SH-SY5Y (cell line): Measurements from ENCODE around the gene RARRES1.

ENCODE experiments used
- GATA2 ChIP-seq: IDR thresholded peaks from 2 replicates; pipeline ENCODE4 v1.6.1; 2011; ENCODE audit warnings: mild to moderate bottlenecking, low read depth, low read length
- GATA3 ChIP-seq: IDR thresholded peaks from 2 replicates; pipeline ENCODE4 v1.6.1; 2011; ENCODE audit warnings: low read depth, mild to moderate bottlenecking, low read length, moderate library complexity

GRCh38 chr3:158748237-158748828, 16.1 kb upstream of the RARRES1 start:
- TF ChIP-seq GATA2 (no peak), GATA3 (no peak)
